Activated naive CD4-positive, alpha-beta T cell treated with anti-CD3 and anti-CD28 coated beads for 36 hours (primary cell): Measurements from ENCODE around the gene GDE1. TPM values are rescaled to one million over a fixed set of nuclear protein-coding genes. Genes with fewer than 3 reads are reported as not detected.

Experiments used
- CTCF ChIA-PET: fragments of 350-600 bp; sonication (Branson Sonifier 250); formaldehyde crosslinking; loops from one replicate; lab custom pipeline; 2021; ENCODE audit warnings: antibody characterized with exemption; lab: Charles Lee
- DNase-seq: peaks from one replicate; pipeline ENCODE4 v3.0.0-alpha.2; 2020
- H3K27ac Mint-ChIP-seq: one replicate; pipeline ENCODE4 v1.8.0; 2021; ENCODE audit warnings: mild to moderate bottlenecking, mixed read lengths
- H3K27me3 Mint-ChIP-seq: one replicate; pipeline ENCODE4 v1.8.0; 2021; ENCODE audit warnings: low read depth, mixed read lengths
- H3K36me3 Mint-ChIP-seq: one replicate; pipeline ENCODE4 v1.8.0; 2021; ENCODE audit warnings: low read depth, mixed read lengths
- H3K4me1 Mint-ChIP-seq: one replicate; pipeline ENCODE4 v1.8.0; 2021; ENCODE audit warnings: low read depth, mixed read lengths
- H3K4me3 Mint-ChIP-seq: one replicate; pipeline ENCODE4 v1.8.0; 2021; ENCODE audit warnings: mild to moderate bottlenecking, moderate library complexity, mixed read lengths
- H3K9me3 Mint-ChIP-seq: one replicate; pipeline ENCODE4 v1.8.0; 2021; ENCODE audit warnings: mixed read lengths
- intact Hi-C: fragments of 100-400 bp; cut with micrococcal nuclease; formaldehyde crosslinking; loops from one replicate; pipeline ENCODE4 v1.15.1; 2023
- total RNA-seq, 2 experiments: library from RNA; stranded (reverse); gene quantifications; one replicate each; pipeline ENCODE4 v1.2.3, GENCODE V29; 2021

Gene GDE1
- total RNA-seq, 2 experiments from 2014 or later = 13.3 to 17.1 TPM

DNA sequence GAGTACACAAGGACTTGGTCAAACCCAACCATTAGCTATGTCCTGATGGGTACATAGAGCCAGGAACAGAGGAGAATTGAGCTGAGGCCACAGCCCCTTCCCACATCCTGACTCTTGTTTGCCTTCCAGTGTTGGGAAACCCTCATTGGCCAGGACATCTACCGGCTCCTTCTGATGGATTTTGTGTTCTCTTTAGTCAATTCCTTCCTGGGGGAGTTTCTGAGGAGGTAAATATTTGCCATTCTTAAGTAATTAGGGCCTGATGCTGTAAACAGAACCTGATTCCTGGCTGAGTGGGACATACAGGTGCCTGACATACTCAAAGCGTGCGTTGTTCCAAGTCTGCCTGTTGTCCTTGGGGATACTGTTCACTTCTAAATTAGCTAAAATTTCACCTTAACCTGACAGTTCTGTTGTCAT, 42.6 kb downstream of the GDE1 start:
- no peak for DNase-seq
- no peak overlapping the region for H3K27ac Mint-ChIP-seq
- H3K27me3 Mint-ChIP-seq = peaks cover 4% of the 10 kb centered on the region
- H3K36me3 Mint-ChIP-seq = no peaks in the 10 kb centered on the region
- H3K4me3 Mint-ChIP-seq = no peak overlapping the region
- no peaks in the 10 kb centered on the region for H3K9me3 Mint-ChIP-seq
- intact Hi-C loops = no loop called here
- CTCF ChIA-PET = no interaction called here
- H3K4me1 Mint-ChIP-seq = no peaks in the 10 kb centered on the region

DNA sequence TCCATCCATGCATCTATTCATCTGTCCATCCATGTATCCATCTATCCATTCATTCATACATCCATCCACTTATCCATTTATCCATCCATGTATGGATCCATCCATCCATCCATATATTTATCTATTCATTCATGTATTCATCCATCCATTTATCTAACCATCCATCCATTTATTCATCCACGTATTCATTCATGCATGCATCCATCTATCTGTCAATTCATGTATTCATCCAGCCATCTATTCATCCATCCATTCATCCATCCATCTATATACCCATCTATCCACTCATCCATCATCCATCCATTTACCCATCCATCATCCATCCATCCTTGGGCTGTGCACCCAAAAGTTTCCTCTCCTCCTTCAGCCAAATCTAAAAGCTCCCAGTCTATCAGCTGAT, 43.4 kb downstream of the GDE1 start:
- DNase-seq = no peak
- CTCF ChIA-PET = no interaction called here
- H3K4me3 Mint-ChIP-seq = no peak overlapping the region
- no peak overlapping the region for H3K27ac Mint-ChIP-seq
- H3K9me3 Mint-ChIP-seq = no peaks in the 10 kb centered on the region
- peaks cover 8% of the 10 kb centered on the region for H3K27me3 Mint-ChIP-seq
- H3K36me3 Mint-ChIP-seq = no peaks in the 10 kb centered on the region
- intact Hi-C loops = no loop called here
- no peaks in the 10 kb centered on the region for H3K4me1 Mint-ChIP-seq

DNA sequence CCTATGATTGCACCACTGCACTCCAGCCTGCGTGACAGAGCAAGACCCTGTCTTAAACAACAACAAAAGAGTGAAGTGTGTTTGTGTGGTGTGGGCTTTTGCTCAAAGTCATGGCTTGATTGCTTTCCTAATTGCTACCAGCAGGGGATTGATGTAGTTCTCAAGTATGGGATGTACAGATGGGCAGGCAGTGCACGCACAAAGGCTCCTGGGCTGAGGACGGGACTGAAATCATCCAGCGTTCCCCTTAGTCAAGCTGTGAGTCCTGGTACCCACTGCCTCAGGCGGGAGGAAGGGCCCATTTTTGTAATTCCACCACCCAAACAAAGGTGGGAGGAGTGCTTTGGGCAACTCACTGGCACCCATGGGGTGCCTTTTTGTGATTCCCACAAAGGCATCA, 47.3 kb downstream of the GDE1 start:
- no peak overlapping the region for H3K4me3 Mint-ChIP-seq
- no peak overlapping the region for H3K27ac Mint-ChIP-seq
- H3K4me1 Mint-ChIP-seq = no peaks in the 10 kb centered on the region
- H3K9me3 Mint-ChIP-seq = no peaks in the 10 kb centered on the region
- H3K36me3 Mint-ChIP-seq = no peaks in the 10 kb centered on the region
- intact Hi-C loops = no loop called here
- DNase-seq = no peak
- H3K27me3 Mint-ChIP-seq = peaks cover 10% of the 10 kb centered on the region
- CTCF ChIA-PET = no interaction called here

DNA sequence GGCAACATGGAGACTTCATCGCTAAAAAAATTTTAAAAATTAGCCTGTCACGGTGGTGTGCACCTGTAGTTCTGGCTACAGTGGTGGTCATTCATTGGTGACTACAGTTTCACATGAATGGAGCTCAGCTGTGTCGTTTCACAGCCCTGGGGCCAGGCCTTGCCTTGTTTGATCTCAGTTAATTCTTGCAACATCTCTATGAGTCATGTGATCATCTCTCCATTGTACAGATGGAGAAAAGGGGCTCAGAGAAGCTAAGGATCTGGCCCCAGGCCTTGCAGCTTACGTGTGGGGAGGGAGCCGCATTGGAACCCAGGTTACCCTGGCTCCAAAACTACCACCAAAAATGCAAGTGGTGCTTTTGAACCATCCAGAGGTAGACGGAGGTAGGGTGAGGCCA, 49.4 kb downstream of the GDE1 start:
- DNase-seq = no peak
- intact Hi-C loops = no loop called here
- peaks cover 6% of the 10 kb centered on the region for H3K27me3 Mint-ChIP-seq
- H3K36me3 Mint-ChIP-seq = no peaks in the 10 kb centered on the region
- H3K27ac Mint-ChIP-seq = no peak overlapping the region
- no peaks in the 10 kb centered on the region for H3K9me3 Mint-ChIP-seq
- H3K4me3 Mint-ChIP-seq = no peak overlapping the region
- H3K4me1 Mint-ChIP-seq = no peaks in the 10 kb centered on the region
- CTCF ChIA-PET = no interaction called here

DNA sequence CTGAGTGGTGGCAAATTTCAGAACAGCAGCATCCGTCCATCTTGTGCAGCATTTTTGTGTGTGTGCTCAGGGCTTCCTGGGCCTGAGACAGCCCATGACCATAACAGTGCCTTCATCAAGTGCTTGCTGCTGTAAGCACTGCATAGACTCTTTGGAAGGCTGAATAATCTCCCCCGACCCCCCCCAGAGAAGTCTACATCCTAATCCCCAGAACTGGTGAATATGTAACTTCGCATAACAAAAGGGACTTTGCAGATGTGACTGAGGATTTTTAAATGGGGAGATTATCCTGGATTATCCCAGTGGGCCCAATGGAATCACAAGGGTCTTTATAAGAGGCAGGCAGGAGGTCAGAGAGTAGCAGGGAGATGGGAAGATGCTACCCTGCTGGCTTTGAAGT, 53.6 kb downstream of the GDE1 start:
- intact Hi-C loops = no loop called here
- Mint-ChIP-seq H3K4me3 (no peak overlapping the region), H3K4me1 (no peaks in the 10 kb centered on the region), H3K9me3 (no peaks in the 10 kb centered on the region), H3K27me3 (peaks cover 3% of the 10 kb centered on the region), H3K36me3 (no peaks in the 10 kb centered on the region), H3K27ac (no peak overlapping the region)
- no peak for DNase-seq
- CTCF ChIA-PET = no interaction called here

DNA sequence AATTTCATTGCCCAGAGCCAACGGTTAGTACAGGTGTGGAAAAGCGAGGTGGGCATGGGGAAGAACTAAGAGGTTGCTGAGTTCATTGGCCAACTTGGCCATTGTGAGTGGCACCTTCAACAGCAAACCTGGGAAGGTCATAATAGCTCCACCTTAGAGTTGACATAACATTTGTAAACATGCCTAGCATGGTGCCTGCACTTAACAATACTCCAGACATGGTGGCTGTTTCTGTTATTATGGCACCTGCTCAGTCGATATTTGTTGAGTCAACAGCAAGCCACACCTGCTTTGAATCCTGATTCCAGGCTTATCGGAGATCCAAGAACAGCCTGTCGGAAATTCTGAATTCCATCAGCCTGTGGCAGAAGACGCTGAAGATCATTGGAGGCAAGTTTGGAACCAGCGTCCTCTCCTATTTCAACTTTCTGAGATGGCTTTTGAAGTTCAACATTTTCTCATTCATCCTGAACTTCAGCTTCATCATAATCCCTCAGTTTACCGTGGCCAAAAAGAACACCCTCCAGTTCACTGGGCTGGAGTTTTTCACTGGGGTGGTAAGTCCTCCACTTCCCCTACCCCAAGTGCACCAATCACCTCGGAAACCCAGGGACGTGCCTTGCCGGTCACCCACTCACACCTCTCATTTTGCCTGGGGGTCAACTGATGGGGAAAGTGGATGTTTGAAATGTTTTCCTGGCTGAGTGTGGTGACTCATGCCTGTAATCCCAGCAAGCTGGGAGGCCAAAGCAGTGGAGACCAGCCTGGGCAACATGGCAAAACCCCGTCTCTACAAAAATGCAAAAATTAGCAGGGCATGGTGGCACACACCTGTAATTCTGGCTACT, 58.2 kb downstream of the GDE1 start:
- Mint-ChIP-seq H3K27me3 (no peaks in the 10 kb centered on the region), H3K27ac (no peak overlapping the region), H3K36me3 (no peaks in the 10 kb centered on the region), H3K4me1 (no peaks in the 10 kb centered on the region), H3K9me3 (no peaks in the 10 kb centered on the region), H3K4me3 (no peak overlapping the region)
- no peak for DNase-seq
- CTCF ChIA-PET = no interaction called here
- intact Hi-C loops = no loop called here

DNA sequence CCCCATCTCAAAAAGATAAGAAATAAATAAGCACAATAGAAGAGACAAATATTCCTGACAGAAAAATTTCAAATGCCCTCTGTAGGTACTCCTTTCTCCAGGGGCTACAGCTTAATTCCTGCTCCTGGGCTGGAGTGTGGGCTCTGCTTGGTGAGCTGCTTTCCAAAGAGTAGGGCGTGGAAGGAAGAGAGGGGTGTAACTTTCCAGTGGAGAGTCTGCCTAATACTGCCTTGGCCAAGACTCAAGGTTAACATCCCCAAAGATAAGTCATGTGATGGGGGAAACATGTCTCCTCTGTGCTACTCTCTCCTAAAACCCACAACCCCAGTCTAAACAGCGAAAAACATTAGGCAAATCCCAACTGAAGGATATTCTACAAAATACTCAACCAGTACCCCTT, 61.5 kb downstream of the GDE1 start:
- Mint-ChIP-seq H3K27me3 (no peaks in the 10 kb centered on the region), H3K27ac (no peak overlapping the region), H3K9me3 (no peaks in the 10 kb centered on the region), H3K36me3 (no peaks in the 10 kb centered on the region), H3K4me3 (no peak overlapping the region), H3K4me1 (no peaks in the 10 kb centered on the region)
- intact Hi-C loops = no loop called here
- DNase-seq = no peak
- CTCF ChIA-PET = interaction anchor here (0.6 kb wide), 1 partner anchor 9 kb away, joined by 3 read pairs; no protein-coding TSS in a partner anchor

DNA sequence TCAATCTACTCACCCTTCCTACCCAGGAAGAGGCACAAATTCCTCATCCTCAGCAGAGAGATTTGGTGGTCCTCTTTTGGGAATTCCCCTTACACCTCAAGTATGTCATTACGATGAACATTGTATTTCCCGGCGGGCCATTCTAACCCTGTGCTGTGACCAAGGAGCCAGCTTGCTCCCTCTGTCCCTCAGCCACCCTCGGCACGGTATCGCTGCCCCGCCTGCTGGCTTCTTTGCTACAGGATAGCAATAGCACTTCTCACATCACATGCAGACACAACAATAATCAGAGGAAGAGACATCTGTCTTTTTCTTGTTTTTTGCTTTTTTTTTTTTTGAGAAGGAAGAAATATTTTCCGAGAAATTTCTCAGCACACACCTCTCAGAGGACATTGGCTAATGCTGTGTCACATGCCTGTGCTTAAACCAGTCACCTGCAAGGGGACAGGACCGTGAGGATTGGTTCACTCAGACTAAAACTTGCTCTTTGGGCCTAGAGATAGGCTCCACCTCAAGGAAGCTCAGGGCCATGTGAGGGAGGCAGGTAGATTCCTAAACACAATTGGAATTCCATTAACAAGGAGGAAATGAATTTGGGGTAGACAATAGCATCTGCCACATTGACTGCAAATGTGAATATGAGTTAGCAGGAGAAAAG, 63.0 kb downstream of the GDE1 start:
- CTCF ChIA-PET = no interaction called here
- Mint-ChIP-seq H3K36me3 (no peaks in the 10 kb centered on the region), H3K9me3 (no peaks in the 10 kb centered on the region), H3K4me3 (no peak overlapping the region), H3K4me1 (no peaks in the 10 kb centered on the region), H3K27me3 (no peaks in the 10 kb centered on the region), H3K27ac (no peak overlapping the region)
- no peak for DNase-seq
- intact Hi-C loops = no loop called here

Other genes with a start within 250 kb of the GDE1 start
- gene CLEC19A, start 236.4 kb downstream of the GDE1 start, total RNA-seq = not detected
- gene TMC5, start 104.2 kb downstream of the GDE1 start, total RNA-seq = not detected
- gene CCP110, start 1.8 kb upstream of the GDE1 start, total RNA-seq = 10 to 100 TPM; 27.3 to 31.9 TPM
- gene VPS35L, start 33.6 kb upstream of the GDE1 start, total RNA-seq = 10 to 100 TPM; 30.3 to 32.4 TPM
- 10 to 100 TPM; 24.4 to 26.1 TPM for gene KNOP1, start 196.1 kb upstream of the GDE1 start, total RNA-seq
- gene IQCK, start 196.2 kb upstream of the GDE1 start, total RNA-seq = 1 to 10 TPM; 2.8 to 3.9 TPM